IPS DF 4.7 (cell line): ENCODE results near the gene CA12.

Experiments
- DNase-seq: peaks from one replicate; pipeline ENCODE4 v3.0.0-alpha.2; 2013; ENCODE audit warnings: low spot score; ENCODE audit errors: extremely low read depth

The CA12 gene

DNA sequence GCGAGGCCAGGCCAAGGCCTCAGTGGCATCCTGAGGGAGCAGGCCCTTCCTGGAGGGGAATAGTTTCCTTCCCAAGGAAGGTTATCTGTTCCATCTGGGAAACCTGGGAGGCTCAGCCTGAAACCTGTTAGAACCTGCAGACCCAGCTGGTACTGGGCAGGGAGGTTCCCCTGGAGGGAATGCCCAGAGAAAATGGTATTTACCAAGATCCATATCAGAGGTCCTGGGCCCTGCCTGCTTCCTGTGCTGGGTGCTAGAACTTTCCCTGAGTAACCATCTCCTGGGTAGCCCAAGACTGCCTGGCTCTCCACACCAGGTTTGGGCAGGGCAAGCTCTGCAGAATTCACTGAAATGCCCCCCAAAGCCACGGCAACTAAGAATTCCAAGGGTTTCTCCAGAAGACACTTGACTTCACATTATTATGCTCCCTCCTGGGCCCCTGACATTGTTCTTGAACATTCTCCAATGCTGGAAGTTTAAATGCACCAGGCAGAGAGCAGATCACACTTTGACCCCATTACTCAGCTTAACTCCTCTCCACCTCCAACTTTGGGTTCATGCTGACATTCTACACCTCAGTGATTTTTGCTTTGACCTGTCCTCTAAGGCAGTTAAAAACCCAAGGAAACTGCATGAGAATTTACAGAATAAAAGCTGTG, 2.0 kb downstream of the CA12 start:
- DNase-seq = no peak

DNA sequence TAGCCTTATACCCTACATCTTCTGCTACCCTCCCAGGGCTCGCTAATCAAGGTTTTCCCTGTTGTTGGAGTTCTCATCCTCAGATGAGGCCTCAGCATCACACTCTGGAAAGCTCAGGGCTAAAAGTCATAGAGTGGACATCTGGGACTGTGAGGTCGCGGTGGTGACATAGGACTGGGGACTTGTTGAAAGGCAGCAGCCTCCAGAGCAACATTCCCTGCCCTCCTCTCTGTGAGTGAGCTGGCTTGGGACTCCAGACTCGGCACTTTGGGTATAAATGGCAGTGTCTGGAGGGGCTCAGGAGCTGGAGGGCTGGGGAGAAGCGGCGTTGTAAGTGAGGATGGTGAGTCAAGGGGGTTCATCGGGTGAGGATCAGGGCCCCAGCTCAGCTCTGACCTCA, 2.7 kb downstream of the CA12 start:
- DNase-seq = no peak

DNA sequence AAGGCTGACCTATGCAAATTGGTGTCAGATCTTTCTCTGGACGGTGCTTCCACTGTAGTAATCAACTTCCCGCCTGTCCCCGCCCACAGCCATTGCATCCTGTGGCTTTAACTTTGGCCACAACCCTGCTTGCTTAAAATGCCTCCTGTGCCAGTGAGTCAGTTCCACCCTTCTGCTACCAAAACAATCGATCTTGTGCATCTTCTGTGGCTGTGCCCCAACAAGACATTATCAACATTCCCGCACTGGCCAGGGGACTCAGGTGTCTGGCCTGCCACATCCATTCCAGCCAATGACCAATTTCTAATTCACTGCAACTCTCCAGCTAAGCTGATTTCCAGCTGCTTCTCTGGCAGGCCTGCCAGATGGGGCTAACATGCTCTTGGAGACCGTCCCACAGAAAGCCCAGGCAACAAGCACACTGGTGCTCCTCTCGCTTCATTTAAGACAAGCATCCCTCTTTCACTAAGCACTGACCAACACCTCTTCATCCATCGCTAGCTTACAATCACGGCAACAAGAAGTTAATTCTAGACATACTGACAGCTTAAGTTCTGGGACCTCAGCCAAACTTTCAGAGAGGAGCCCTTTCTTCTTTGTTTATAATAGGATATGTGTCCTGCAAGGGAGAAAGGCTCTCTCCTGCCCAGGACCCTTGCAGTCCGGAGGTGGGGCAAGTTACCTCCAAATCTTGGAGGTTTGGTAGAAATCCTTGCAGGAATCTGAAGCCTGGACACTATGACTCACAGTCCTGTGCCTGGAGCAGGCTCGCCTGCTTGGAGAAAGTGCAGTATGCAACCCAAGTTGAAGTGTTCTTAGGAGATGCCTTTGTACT, 6.7 kb downstream of the CA12 start:
- no peak for DNase-seq

DNA sequence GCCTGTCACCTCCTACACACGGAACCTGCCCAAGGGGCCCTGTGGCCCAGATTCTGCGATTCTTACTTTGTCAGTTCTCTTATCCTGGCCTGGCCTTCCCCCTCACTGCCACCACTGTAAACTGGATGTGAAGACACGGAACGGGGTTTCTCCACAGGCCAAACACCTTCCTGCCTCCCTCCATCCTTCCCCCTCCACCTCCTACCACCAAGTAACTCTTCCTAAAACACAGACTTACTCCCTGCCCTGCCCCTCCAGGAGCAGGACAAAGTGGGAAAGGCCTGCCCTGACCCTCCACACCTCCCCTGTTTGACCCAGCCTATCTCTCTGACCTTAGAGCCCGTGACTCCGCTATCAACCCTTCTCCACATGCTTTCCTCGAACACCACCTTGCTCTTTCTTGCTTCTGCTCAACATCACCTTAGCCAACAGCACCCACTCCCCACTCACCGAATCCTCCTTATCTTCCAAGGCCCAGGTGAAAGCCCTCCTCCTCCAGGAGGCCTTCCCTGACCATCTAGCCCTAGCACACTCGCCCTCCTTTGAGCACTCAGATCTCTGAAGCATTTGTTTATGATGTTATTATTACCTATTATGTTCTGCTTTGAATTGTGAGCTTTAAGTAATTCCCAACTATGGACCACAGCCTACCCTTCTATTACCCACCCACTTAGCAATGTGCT, 7.6 kb downstream of the CA12 start:
- no peak for DNase-seq

DNA sequence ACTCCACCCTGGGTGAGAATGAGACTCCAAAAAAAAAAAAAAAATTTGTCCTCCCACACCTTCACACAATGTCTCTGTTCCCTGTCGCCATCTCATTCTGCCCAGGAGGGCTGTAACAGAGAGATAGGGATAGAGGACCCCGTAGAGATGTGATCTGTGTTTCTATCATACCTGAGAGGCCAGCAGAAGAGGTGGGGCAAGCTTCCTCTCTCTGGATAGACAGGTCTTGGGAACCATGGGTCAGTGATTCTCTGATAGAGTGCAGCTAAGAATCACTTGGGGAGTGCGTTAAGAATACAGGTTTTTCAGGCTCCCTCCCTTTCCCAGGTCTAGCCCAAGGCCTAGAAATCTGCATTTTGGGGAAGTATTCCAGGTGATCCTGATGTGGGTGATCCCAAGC, 8.3 kb downstream of the CA12 start:
- no peak for DNase-seq

DNA sequence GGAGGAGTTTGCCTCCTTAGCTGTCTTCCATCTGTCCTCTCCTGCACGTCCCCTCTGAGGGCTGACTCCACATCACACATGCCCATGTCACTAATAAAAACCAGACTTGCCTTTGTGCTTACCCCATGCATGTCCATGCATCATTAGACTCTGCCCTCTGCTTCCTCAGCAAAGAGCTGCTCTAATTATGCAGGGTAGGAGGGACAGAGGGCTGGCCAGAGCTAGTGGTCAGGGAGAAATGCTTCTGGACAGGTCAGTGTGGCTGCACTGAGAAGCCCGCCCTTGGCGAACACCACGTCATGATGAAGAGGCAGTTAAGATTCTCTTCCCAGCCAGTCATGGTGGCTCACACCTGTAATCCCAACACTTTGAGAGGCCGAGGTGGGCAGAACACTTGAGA, 8.9 kb downstream of the CA12 start:
- DNase-seq = no peak

DNA sequence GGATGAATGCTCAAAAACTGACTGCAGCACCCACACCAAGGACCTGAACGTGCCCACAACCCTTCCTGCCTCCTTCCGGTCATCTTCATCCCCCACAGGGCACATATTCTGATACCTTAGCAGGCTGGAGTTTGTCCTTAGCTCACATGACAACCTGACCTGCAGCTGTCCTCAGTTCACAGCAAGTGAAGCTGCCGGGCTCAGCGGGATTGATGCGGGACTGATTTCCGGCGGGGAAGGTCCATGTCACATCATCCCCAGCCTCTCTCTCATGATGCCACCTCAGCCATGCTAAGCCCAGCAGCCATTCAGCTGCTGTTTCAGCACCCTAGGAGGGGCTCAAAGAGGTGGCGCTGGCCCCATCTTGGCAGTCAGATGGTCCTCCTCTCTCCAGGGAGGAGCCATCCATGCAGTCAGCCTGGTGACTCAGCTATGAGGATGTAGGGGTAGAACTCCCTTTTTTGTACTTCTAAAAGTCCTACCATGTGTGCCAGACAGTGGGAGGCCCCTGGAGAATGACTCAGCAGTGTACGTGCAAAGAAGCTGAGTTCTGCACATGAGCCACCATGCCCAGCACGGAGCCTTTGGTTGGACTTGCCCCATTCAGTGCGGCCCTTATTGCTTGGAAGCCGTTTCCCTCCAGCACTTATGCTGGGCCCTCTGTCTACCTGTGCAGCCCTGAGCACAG, 9.5 kb downstream of the CA12 start:
- DNase-seq = no peak

DNA sequence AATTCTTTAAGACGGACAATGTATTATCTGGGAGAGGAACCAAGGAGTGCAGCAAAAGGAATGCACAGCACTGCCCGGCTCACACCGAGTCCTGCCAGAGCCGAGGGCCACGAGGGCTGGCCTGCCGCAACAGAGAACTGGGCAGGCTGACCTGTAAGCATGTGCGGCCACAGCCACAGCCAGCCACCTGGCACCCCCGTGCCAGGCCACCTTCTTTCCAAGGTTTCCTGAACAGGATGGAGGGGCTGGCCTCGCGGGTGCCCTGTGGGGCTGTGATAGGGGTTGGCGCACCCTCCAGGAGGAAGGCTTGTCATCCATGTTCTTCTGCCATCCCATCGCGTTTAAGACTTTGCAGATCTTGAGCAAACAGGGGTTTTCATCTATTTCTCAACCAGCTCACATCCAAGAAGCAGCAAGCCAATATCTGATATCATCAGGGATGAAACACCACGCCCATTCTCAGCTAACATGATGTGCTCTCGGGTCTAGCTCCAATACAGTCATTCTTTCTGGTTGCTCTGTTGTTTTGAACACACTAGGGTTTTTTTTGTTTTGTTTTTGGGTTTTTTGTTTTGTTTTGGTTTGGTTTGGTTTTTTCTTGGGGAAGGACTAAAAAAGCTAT, 10.2 kb downstream of the CA12 start:
- DNase-seq = no peak

DNA sequence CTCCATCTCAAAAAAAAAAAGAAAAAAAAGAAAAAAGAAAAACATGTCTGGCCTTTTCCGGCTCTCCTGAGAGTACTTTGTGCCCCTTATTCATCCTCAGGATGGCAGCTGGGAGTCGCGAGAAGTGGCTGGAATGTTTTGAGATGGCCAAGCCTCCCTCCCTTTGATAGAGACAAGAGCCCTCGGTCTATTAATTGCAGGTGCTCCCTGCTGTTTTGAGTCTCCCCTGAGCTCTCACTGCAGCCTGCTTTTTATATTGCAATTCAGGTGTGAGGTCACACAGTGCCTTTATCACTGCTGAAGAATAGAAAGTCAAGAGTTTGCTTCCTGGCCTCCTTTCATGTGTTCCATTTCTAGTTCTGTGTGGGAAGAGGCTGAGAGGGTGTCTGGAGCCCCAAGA, 10.9 kb downstream of the CA12 start:
- no peak for DNase-seq

DNA sequence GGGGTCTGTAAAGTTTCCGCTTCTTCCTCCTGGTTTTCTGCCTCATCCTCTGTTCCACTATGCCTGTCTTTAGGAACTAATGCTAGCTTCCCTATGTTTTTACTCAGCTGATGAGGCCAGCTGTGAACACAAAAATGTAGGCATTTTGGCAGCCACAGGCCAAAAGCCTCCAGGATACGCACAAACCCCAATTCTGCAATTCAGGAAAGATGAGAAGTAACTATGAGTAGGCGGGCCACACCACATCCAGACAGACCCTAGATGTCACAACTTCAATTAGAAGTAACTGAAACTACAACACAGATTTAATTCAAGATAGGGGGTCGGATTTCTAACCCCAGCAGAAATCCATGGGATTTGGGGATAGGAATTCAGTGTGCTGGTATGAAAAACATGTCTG, 11.9 kb downstream of the CA12 start:
- no peak for DNase-seq

DNA sequence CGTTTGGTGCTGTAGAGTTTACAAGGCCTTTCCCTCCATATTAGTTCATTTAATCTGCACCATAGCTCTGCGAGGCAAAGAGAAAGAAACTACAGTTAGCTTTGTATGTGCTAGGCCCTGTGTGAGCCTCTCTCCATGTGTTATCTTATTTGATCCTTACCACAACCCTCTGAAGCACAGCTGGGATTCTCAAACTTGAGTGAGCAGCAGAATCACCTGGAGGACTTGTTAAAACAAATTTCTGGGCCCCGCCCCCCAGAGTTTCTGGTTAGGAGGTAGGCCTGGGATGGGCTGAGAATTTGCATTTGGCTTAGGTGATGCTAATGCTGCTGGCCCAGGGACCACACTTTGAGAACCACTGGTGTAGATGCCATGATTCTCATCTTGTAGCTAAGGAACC, 12.3 kb downstream of the CA12 start:
- DNase-seq = no peak

DNA sequence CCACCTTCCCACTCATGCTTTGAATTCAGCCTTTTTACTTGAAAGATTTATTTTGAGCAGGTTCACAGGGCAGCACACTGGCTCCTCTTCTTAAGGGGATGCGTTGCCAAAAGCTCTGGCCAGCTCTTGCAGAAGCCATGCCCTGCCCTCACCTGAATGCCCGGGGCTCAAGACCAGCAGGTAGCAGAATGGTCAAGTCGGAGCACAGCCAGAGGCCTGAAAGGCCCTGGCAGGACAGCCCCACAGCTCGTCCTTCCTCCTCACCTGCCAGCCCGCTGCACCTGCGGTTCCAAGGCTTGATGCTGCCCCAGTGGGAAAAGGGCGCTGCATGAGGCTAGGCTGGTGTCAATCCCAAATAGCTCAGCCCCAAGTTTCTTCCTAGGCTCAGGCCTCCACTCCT, 13.1 kb downstream of the CA12 start:
- no peak for DNase-seq

DNA sequence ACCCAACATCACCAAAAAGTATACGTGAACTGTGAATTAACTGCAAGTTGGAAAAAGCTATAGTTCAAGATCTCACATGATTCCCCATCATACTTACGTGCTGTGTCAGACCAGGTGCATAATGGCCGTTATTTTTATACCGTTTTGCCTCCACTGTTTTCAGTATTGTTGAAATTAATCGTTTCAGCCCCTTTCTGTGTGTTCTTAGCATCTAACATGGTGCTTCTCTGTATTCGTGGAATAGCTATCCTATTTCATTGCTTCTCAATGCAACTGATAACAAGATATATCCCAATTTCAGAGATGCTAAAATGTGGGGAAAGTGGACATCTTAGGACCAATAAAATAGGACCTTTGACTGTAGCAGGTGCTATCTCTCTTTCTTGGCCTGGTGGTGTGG, 13.7 kb downstream of the CA12 start:
- DNase-seq = no peak

DNA sequence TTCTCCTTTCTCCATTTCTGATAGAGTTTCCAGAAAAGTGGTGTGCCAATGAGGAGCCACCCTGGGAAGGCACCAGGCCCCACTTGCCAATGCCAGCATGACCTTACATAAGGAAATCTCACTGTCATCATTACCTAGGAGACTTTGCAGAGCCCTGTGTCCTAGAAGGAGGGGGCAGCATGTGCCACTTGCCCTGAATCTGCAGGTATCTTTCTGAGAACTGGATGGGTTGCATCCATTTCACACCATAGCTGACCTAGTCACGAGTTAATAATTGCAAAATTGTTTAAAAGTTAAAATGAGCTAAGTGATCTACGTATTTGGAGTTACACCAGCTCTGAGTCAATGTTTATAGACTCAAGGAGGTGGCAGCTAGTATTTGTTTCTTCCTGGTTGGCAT, 14.3 kb downstream of the CA12 start:
- DNase-seq = no peak

DNA sequence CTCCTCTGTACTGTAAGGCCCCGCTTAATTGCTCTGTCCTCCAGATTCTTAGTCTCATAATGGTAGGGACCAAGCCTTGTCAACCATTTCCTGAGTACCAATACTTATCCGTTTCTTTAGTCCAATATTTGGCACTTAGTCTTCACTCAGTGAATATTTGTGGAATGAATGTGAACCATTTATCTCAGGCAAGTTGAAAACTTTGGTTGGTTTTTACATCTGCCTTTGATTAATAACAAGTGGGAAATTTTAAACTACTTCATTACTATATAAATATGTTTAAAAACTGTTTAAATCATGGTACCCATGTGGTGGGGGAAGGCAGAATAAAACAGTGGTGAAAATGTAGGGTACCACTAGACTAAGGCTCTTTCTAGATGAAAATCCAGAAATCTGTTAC, 15.2 kb downstream of the CA12 start:
- no peak for DNase-seq

DNA sequence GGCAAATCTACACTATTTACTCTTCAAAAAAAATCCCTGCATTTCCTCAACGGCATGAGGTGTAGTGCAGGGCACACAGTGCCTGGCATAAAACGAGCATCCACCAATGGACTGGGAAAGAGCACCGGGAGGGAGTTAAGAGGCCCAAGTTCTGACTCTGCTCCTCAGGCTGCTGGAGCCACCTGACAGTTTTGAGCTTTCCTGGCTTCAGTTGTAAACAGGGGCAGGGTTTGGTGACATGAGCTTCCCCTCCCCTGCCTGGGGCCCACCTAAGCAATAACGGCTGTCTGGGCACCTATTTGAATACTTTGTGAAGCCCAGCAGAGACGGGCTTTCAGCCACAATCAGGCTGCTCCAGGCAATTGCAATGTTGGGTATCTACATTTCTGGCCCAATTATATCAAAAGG, 16.4 kb downstream of the CA12 start:
- DNase-seq = no peak

DNA sequence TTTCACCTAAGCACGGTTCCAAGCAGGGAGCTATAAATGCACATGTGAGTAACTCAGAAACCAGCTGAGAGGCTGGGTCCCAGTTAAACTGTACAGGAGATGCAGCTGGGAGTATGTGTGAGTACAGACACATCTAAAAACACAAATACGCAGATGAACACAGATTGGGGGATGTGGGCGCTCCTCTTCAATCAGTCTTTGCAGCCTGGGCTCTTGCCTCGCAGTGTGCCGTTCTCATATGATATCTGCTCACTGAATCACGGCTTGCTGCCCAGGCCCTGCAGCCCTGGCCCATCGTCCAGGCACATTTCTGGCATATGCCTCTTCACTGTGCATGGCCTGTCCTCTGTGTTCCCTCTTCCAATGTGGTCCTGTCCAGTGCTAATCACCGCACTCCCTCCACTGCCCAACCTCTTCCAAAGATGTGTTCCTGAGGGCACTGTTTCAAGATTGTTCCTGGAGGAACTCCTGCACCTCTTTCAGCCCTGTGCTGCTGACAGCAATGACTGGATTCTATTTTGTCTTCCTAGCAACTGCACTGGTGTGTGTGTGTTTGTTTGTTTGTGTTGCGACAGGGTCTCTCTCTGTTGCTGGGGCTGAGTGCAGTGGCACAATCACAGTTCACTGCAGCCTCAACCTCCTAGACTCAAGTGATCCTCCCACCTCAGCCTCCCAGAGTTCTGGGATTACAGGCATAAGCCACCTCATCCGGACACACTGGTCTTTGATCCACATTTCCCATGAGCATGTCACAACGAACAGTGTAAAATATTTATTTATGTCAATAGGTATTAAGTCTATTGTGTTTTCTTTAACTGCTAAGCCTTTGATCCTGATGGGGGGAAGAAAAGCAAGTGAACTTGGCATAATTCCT, 17.0 kb downstream of the CA12 start:
- DNase-seq = no peak

DNA sequence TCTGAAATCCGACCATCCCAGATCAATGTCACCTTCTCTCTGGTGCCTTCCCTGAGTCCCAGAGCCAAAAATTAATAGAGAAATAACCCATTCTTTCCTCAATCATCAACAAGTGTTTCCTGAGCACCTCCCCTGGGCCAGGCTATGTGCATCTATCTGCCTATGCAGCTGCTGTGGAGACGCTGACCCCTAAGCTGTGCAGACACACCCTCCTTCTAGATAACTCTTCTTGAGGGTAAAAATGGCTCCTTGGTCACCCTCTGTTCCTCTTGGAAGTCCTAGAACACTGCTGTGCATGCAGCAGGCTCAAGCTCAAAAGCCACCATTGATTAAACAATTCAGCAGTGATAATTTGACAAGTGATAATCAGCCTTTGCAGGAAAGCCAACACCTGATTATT, 18.4 kb downstream of the CA12 start:
- DNase-seq = no peak

DNA sequence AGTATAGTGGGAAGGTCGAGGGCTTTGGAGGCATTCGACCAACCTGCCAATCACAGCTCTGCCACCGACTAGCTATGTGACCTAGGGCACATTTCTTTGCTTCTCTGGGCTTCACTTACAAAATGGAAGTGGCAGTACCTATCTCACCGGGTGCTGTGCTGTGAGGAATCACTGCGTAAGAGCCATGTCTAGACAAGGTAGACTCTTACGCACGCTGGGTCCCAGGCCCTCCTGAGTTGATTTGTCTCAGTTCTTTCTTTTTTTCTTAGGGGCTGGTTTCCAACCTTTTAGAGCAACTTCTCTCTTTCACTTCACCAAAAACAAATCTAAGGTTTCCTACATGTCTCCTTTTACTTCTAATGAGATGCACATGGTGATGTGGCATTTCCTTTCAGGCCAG, 18.8 kb downstream of the CA12 start:
- no peak for DNase-seq

DNA sequence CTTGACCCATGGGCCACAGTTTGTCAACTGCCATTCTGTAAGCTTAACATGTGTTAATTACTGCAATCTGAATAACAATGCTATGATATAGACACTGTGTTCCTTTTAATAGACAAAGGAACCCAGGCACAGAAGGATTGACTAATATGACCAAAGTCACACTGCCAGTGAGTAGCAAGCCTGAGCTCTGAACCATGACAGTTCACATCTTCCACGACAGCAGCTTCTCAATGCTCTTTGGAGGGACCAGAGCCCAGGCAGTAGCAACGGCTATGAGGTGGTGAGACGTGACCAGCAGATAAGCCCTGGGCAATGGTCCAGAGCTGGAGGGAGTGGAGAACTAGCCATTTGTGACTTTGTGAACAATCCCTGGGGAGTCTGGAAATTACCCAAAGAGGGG, 19.4 kb downstream of the CA12 start:
- DNase-seq = no peak

DNA sequence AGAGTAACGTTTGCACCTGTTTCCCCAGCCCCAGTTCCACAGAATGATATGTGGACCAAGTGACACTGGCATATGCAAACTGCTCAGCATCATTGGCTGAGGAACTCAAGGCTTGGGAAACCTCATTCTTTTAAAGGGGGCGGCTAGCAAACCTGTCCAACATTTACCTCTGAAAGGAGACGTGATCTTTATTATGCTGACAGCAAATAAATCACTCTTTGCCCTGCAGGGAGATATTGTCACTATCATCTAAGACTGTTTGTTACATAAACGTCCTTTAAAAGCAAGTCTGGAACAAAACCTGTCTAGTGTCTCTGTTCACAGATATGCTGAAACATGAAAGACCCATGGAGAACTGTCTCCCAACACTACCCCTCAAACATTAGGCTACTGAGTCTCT, 21.5 kb downstream of the CA12 start:
- DNase-seq = no peak
